Kidney (tissue), 2 donors: ENCODE data around the gene SLC7A6OS. TPM values are rescaled to one million over a fixed set of nuclear protein-coding genes. Genes with fewer than 3 reads are reported as not detected.

ENCODE experiments used
- polyA plus RNA-seq: library from polyadenylated mRNA; stranded (reverse); fragments of 350-450 nt; fragmentation: Illumina TruSeq; extraction: RNeasy Lipid Tissue Mini Kit (QIAGEN cat#74804); gene quantifications from one replicate; pipeline ENCODE4 v1.2.3, GENCODE V29; 2014; ENCODE audit warnings: low read depth, low replicate concordance; ENCODE audit not compliant: insufficient read depth
- total RNA-seq: library from RNA; stranded (reverse); fragmentation: NEBNext Ultra II Directional; extraction: Animal tissue kit (Norgen Biotek cat#: 25700); gene quantifications from one replicate; pipeline ENCODE4 v1.2.1, GENCODE V29; 2021
- donor health status: DM: yes; HTN: yes; CAD: no.

SLC7A6OS gene
- total and polyA plus RNA-seq, 2 donors from 2014 or later: 9.2 to 20.3 TPM

Other genes with a start within 250 kb of the SLC7A6OS start
- 37.7 TPM for gene NFATC3, start 225.6 kb downstream of the SLC7A6OS start, total RNA-seq
- 15.0 TPM for gene NFATC3, start 225.6 kb downstream of the SLC7A6OS start, polyA plus RNA-seq
- gene ESRP2, start 74.8 kb downstream of the SLC7A6OS start, total RNA-seq: 32.9 TPM
- gene ESRP2, start 74.8 kb downstream of the SLC7A6OS start, polyA plus RNA-seq: 19.1 TPM
- gene PLA2G15, start 65.6 kb downstream of the SLC7A6OS start, total RNA-seq: 35.1 TPM
- 44.4 TPM for gene PLA2G15, start 65.6 kb downstream of the SLC7A6OS start, polyA plus RNA-seq
- gene SLC7A6, start 46.4 kb downstream of the SLC7A6OS start, total RNA-seq: 24.0 TPM
- 5.0 TPM for gene SLC7A6, start 46.4 kb downstream of the SLC7A6OS start, polyA plus RNA-seq
- gene PRMT7, start 73 bp upstream of the SLC7A6OS start, total RNA-seq: 33.7 TPM
- 20.4 TPM for gene PRMT7, start 73 bp upstream of the SLC7A6OS start, polyA plus RNA-seq
- 0.72 TPM for gene SMPD3, start 137.6 kb upstream of the SLC7A6OS start, total RNA-seq
- 0.28 TPM for gene SMPD3, start 137.6 kb upstream of the SLC7A6OS start, polyA plus RNA-seq
- gene ZFP90, start 228.3 kb upstream of the SLC7A6OS start, total RNA-seq: 30.3 TPM
- gene ZFP90, start 228.3 kb upstream of the SLC7A6OS start, polyA plus RNA-seq: 10.9 TPM